Erythroblast (primary cell): Measurements from ENCODE around the gene C22orf23.

ENCODE experiments used
- DNase-seq, 2 experiments: peaks; one replicate each; lab custom pipeline; 2025; lab: John Stamatoyannopoulos, UW
- GATA1 ChIP-seq: IDR thresholded peaks from 2 replicates; pipeline ENCODE4 v1.6.1; 2011; ENCODE audit warnings: low read depth, mild to moderate bottlenecking, control low read depth, low read length, moderate library complexity
- POLR2A ChIP-seq: IDR thresholded peaks from 2 replicates; pipeline ENCODE4 v1.6.1; 2011; ENCODE audit warnings: mild to moderate bottlenecking, low read length

The C22orf23 gene

DNA sequence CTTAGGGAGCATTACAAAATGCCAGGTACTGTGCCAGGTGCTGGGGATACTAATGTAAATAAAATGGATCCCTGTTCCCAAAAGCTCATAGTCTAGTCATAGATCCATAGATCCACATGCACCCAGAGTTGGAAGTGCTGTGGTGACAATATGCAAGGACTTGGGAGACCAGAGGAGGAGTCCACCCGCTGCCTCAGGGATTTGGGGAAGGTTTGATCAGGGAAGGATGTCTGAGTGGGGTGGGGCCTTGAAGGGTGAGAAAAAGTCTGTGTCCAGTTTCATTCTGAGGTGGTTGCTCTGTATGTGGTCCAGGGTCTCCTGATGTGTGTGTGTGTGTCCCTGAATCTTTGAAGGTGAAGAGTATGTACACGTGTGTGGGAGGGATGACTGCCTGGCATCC lies 21.8 kb upstream of the C22orf23 start:
- TF ChIP-seq GATA1, result no peak
- TF ChIP-seq POLR2A, result no peak
- no peak for DNase-seq

DNA sequence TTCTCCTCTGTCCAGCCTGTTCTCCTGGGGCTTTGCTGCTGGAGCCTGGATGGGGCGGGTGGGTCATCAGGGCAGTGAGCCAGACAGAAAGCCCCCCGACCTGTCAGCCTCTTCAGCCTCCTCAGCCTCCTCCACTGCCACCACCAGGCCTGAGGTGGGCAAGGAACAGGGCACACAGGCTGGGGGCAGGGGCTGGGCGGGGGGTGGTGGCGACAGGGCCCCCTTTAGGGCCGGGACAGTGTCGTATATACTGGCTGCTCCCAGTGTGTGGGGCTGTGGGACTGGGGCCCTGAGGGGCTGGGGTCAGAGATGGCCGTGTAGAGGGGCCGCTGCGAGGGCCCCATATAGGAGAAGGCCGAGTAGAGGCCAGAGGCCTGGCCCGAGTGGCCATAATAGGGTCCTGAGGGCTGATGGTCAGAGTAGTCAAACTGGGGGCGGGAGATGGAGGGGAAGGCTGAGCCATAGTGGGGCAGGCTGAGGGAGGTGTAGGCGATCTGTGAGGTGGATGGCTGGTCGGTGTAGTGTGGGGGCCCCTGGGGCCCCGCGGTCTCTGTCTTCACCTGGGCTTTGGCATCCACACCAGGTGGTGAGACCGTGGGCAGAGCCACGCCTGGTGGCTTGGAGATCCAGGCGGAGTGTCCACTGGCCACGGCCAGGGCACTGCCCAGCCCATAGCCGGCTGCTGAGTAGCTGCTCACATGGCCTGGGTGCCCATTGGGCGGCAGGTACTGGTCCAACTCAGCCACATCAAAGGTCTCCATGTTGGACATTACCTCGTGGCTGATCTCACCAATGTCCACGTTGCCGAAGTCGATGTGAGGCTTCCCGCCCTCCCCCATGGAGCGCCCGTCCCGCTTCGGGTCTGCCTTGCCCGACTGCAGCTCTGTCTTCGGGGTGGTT lies 20.1 kb upstream of the C22orf23 start:
- TF ChIP-seq GATA1, result no peak
- TF ChIP-seq POLR2A, result no peak
- DNase-seq, result no peak

DNA sequence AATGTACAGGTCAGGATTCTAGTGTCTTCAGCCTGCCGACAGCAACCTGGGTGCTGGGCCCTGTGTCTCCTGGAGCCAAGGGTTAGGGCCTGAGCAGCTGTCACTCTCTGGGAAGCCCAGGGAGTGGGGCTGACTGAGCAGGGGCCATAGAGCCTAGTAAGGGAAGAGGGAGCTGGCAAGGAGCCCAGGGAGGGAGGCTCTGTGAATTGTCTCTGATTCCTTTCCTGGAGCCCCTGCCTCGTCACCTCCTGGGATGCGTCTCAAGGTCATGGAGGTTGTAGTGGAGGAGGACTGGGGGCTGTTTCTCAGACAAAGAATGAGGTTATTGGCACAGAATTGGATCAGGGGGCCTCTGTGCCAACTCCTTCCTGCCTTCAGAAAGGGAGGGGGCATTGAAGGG lies 19.1 kb upstream of the C22orf23 start:
- DNase-seq, result no peak
- TF ChIP-seq POLR2A, result no peak
- TF ChIP-seq GATA1, result no peak

DNA sequence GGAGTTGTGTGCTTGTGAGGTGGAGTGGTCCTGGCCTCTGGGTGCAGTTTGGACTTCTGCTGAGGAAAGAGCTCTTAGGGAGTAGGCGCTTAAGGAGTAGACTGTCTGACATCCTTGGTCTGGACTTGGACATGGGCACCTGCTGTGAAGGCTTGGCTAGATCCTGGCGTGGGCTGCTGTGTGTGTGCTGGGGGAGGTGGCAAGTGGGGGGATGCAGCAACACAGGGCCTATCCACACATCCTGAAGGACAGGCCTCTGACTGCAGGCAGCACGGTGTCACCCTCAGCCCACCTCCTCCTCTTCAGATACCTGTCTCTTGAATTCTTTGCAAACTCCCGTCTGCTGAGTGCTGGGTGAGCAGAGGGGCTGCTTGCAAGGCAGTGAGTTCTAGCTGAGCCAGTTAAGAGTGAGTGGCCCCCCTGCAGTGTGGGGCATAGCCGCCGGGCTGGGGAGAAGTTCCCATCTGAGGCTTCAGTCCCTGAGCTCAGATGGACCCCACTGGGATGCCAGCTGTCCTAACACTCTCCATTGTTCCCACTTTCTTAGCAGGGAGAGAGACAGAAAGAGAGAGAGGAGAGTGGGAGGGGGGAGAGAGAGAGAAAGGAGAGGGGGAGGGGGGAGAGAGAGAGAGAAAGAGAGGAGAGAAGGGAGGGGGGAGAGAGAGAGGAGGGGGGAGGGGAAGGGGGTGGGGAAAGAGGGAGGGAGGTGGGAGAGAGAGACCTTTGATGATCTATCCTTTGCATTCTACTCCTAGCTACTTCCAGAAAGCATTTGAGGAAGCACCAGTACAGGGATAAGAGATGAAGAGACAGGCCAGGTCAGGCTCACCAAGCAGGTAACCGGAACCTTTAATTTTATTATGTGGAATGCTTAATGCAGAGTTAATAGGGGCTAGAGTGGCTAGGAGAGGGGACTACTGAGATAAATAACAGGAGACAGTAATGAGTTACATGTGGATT lies 18.4 kb upstream of the C22orf23 start:
- no peak for DNase-seq
- TF ChIP-seq GATA1, result no peak

DNA sequence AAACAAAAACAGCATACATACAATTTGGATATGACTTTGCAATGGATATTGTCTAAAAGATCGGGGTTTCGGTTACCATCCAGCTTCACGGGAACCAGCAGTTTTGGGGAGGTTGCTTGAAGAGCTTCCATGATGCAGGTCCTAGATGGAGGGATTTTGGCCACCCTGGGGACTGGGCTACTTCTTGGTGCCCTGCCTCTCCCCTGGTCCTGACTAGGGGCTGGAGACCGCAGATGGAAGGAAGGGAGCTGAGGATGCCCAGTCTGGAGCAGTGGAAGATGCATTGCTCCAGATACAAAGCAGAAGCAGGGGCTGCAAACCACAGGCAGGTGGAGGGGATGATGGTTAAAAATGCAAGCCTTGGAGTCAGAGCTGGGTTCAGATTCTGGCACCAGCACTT lies 17.5 kb upstream of the C22orf23 start:
- no peak for DNase-seq

DNA sequence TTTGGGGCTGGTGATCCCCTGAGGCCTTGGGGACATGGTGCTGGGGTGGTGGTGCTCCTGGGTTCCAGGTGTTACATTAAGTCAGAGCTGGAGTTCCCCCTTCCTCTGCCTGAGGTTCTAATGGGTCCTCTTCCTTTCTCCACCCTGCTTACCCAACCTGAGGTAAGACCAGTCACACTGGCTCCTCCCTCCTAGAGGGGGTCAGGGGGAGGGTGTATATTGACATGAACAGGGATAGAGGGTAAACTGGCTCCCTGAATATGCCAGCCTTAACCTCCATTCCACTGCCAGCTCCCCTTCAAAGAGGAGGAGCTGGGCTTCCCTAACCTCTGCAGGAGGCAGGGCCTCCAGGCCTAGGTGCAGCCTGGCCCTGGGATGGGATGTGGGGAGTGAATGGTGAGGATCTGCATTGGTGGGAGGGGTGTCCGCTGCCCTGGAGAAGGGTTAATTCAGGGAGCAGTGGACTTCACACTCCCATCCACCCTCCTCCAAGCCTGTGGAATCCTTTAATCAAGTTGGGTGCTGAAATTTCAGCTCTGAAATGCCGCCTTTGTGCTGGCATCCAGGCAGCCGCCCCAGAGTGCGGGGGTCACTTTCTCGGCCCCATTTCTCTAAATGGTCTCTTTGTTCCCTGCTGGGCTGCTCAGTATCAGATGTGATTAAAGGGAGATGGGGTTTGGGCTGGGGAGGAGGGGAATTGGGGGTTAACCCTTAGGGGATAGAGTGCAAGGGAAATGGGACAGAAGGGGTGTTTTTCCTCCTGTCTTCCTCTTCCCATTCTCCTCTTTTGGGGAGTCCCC lies 15.3 kb upstream of the C22orf23 start:
- TF ChIP-seq GATA1, result no peak
- TF ChIP-seq POLR2A, result no peak
- no peak for DNase-seq

More for the DNA sequence above, 17.5 kb upstream of the C22orf23 start:
- no peak for TF ChIP-seq GATA1
- TF ChIP-seq POLR2A, result no peak

DNA sequence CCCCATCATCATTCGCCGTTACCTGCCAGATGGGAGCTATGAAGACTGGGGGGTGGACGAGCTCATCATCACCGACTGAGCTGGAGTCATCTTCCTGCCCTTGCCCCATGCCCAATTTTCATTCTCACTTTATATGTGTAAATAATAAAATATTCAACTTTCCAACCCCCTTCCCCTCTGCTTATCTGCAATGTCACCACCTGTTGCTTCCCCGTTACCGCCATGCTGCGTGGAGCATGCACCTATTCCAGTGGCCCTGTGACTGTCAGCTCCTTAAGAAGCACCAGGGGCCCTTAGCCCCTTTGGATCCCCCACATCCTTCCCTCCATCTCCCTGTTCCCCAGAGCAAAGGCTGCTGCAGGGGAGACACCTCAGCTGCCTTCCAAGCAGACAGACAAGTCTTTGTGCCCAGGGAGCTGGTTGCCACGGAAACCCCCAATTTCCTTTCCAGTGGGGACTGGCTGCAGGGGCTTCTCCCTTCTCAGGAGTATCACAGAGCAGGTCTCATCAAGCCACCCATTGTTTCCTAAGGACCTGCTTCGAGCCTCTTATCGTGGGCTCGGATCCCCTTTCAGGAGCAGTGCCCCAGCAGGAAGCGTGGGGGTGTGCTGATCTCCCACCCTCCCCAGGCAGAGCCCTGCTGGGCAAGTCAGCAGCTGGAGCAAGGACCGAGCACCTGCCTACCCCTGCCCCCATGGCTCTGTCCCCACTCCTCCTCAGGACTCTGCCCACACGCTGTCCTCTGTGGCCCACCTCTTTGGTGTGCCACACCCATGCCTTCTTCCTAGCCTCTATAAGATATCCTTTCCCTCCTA lies 14.4 kb upstream of the C22orf23 start:
- no peak for TF ChIP-seq POLR2A
- no peak for TF ChIP-seq GATA1
- no peak for DNase-seq

DNA sequence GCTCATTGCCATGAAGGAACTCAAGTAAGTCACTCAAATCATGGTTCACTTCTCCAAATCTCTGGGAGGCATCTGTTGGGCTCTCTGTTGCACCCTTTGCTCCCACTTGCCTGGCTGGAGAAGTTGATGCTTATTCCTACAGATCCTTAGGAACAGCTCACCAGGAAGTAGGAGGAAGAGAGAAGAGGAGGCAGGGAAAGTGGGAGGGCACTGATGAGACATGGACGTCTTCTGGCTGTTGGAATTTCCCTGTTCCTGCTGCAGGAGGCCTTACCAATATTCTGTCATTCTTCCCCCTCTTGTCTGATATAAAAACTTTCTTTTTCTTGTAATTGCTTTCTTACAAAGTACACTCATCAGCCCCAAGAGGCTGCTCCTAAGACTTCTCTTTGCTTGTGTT lies 13.7 kb upstream of the C22orf23 start:
- no peak for DNase-seq
- TF ChIP-seq POLR2A, result no peak
- TF ChIP-seq GATA1, result no peak

DNA sequence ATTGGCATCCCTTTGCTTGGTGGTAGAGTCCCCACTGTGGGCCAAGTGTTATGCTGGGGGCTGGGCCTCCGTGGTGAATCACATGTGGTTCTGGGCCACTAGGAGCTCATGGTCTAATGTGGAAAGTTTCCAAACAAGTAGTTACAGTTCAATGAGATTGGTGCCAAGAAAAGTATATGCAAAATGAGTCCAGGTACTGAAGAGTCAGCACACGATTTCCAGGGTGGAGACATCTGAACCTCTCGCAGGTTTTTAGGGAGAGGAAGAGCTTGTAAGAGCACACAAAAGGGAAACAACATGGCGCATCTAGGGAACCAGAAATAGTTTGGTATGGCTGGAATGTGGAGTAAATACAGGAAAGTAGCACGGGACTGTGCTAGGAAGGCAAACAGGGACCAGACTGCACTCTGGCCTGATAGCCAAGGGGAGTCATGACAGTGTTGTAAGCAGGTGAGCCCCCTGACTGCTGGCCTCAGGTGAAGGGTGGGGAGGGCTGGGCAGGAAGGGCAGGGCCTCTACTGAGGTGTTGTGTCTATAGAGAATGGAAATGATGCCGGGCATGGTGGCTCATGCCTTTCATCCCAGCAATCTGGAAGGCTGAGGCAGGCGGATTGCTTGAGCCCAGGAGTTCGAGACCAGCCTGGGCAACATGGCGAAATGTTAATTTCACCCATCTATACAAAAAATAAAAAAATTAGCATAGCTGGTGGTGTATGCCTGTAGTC lies 12.7 kb upstream of the C22orf23 start:
- TF ChIP-seq GATA1, result no peak
- TF ChIP-seq POLR2A, result no peak
- DNase-seq, result no peak

DNA sequence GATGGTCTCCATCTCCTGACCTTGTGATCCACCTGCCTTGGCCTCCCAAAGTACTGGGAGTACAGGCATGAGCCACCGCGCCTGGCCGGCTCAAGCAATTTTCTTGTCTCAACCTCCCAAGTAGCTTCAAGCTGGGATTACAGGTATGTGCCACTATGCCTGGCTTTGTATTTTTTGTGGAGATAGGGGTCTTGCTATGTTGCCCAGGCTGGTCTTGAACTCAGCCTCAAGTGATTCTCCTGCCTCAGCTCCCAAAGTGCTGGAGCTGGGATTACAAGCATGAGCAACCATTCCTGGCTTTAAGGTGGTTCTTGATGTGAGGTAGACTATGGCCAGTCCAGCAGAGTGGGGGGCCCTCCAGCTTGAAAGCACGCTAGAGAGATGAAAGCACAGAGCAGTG lies 7.7 kb upstream of the C22orf23 start:
- no peak for DNase-seq
- no peak for TF ChIP-seq GATA1
- TF ChIP-seq POLR2A, result no peak

DNA sequence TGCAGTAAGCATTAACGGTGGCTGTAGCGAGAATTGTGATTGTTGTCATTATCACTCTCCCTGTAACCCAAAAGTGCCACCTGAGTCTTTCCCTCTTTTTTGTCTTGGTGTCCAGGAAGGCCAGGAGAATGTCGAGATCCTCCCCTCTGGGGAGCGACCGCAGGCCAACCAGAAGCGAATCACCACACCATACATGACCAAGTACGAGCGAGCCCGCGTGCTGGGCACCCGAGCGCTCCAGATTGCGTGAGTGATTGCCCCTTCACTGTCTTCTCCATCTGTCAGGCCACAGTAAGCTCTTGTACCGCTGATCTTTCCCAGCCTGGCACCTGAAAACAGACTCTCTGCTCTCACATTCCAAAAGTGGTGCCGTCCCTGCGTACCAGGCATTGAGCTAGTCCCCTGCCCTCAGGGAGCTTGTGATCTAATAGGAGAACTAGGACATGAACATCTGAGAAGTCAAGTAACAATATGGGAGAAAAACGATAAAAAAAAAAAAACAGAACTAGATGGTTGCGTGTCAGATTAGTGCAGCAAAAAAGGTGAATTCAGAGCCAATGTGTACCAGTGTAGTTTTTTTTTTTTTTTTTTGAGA lies 5.9 kb upstream of the C22orf23 start:
- peak in 1 of 2 experiments; percentile 11 for DNase-seq
- TF ChIP-seq POLR2A (no peak), GATA1 (no peak)
